SH-SY5Y (cell line): ENCODE measurements around the gene TDRD9.

Experiments
- GATA2 ChIP-seq: IDR thresholded peaks from 2 replicates; pipeline ENCODE4 v1.6.1; 2011; ENCODE audit warnings: mild to moderate bottlenecking, low read depth, low read length
- GATA3 ChIP-seq: IDR thresholded peaks from 2 replicates; pipeline ENCODE4 v1.6.1; 2011; ENCODE audit warnings: low read depth, mild to moderate bottlenecking, low read length, moderate library complexity

- no peak for TF ChIP-seq GATA2
- no peak for TF ChIP-seq GATA3
Observed at GRCh38 chr14:104078031-104078455, 149.8 kb downstream of the TDRD9 start.
